GM12872 (cell line): ENCODE measurements around the gene SH3RF2.

ENCODE experiments used
- TF ChIP-seq, protein P1 (sequence below): IDR thresholded peaks from 3 replicates; pipeline ENCODE4 v1.5.1; 2011; ENCODE audit warnings: low read depth, mild to moderate bottlenecking, low read length, moderate library complexity; ENCODE audit not compliant: insufficient read depth

The SH3RF2 gene

GRCh38 chr5:145949474-145949873 lies 13.1 kb downstream of the SH3RF2 start:
- TF ChIP-seq, protein P1, sequence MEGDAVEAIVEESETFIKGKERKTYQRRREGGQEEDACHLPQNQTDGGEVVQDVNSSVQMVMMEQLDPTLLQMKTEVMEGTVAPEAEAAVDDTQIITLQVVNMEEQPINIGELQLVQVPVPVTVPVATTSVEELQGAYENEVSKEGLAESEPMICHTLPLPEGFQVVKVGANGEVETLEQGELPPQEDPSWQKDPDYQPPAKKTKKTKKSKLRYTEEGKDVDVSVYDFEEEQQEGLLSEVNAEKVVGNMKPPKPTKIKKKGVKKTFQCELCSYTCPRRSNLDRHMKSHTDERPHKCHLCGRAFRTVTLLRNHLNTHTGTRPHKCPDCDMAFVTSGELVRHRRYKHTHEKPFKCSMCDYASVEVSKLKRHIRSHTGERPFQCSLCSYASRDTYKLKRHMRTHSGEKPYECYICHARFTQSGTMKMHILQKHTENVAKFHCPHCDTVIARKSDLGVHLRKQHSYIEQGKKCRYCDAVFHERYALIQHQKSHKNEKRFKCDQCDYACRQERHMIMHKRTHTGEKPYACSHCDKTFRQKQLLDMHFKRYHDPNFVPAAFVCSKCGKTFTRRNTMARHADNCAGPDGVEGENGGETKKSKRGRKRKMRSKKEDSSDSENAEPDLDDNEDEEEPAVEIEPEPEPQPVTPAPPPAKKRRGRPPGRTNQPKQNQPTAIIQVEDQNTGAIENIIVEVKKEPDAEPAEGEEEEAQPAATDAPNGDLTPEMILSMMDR, result no peak

- TF ChIP-seq, protein P1, result no peak
These were observed 14.7 kb downstream of the SH3RF2 start for GRCh38 chr5:145951071-145951470.

DNA sequence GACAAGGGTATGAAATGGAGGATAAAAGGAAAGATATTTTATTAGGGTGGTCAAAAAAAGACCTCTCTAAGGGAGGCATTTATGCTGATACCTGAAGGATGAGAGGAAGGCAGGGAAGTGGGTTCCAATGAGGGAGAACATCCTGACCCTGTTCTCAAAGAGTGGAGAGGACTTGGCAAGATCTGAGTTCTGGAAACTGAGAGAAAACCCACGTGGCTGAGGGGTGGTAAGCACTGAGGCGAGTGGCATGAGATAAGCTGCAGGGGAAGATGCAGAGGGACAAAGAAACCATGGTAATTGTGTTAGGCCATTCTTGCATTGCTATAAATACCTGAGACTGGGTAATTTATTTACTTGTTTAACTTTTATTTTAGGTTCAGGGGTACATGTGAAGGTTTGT lies 16.8 kb downstream of the SH3RF2 start:
- TF ChIP-seq, protein P1, result no peak

- TF ChIP-seq, protein P1, result no peak
These were observed 21.0 kb downstream of the SH3RF2 start for GRCh38 chr5:145957388-145957787.

GRCh38 chr5:145958436-145958835 lies 22.1 kb downstream of the SH3RF2 start:
- TF ChIP-seq, protein P1, result no peak

DNA sequence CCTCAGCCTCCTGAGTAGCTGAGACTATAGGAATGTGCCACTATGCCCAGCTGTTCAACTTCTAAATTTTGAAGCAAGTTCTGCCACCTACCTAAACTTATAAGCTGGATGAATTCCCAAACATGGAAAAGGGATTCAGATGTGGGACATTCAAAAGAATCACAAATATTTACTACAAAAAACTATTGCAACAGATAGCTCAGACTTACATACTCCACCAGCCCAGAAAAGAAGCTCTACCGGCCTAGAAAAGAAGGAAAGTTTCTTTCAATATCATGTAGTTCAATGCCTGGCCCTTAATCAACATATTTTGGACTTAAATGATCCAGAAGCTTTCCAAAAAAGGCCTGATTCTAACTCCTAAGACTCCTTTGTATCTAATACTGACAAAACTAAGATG lies 23.8 kb downstream of the SH3RF2 start:
- TF ChIP-seq, protein P1, result no peak

GRCh38 chr5:145960848-145961600 lies 24.6 kb downstream of the SH3RF2 start:
- TF ChIP-seq, protein P1, result no peak
